ENCODE results near the gene HPX.

Gene HPX

DNA sequence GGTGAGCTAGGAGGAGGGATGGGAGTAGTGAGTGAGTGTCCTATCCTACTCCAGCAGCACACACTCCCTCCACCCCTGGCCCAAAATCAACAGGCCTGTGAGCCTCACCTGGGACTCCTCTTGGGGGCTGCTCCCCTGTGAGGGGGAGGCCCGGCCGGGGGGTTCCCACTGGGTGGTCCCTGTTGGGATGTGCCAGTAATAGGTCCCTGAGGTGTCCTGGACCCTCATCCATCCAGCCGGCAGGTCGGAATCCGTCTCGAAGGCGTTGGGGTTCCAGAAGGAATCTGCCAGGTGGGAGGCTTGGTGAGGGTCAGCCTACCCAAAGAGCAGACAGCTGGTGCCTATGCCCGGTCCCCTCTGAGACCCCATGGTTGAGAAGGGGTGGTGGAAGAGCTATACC, 37.2 kb downstream of the HPX start:
- no peak overlapping the region for H3K27ac Mint-ChIP-seq
- TF ChIP-seq, protein P1, sequence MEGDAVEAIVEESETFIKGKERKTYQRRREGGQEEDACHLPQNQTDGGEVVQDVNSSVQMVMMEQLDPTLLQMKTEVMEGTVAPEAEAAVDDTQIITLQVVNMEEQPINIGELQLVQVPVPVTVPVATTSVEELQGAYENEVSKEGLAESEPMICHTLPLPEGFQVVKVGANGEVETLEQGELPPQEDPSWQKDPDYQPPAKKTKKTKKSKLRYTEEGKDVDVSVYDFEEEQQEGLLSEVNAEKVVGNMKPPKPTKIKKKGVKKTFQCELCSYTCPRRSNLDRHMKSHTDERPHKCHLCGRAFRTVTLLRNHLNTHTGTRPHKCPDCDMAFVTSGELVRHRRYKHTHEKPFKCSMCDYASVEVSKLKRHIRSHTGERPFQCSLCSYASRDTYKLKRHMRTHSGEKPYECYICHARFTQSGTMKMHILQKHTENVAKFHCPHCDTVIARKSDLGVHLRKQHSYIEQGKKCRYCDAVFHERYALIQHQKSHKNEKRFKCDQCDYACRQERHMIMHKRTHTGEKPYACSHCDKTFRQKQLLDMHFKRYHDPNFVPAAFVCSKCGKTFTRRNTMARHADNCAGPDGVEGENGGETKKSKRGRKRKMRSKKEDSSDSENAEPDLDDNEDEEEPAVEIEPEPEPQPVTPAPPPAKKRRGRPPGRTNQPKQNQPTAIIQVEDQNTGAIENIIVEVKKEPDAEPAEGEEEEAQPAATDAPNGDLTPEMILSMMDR (IDR thresholded peaks at IDR 0.05; ENCODE audit: unreplicated experiment in 3 of 3), result no peak
- H3K4me3 Mint-ChIP-seq, result no peak overlapping the region
- peaks cover 17% of the 10 kb centered on the region for H3K4me1 Mint-ChIP-seq
- no peaks in the 10 kb centered on the region for H3K9me3 Mint-ChIP-seq
- H3K27me3 Mint-ChIP-seq (ENCODE audit: low read depth), result no peaks in the 10 kb centered on the region
- peaks cover 29% of the 10 kb centered on the region for H3K36me3 Mint-ChIP-seq (ENCODE audit: low read depth)

DNA sequence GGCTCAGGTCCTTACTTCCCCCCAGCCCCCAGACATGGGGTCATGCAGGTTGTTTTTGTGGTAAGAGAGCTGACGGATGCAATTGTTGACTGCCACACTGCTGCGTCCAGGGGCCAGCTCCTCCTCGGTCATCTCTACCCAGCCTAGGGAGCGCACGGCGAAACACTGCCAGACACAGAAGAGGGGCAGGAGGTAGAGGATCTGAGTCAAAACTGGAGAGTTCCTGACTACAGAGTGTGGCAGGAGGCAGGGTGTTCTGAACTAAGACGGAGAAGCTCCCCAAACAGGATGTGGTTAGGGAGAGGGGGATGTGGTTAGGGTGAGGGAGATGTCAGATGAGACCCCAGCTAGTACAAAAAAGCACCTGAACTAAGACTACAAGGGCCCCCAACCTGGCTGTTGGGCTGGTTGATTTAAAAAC, 38.2 kb downstream of the HPX start:
- peaks cover 24% of the 10 kb centered on the region for H3K36me3 Mint-ChIP-seq (ENCODE audit: low read depth)
- H3K27ac Mint-ChIP-seq, result no peak overlapping the region
- no peaks in the 10 kb centered on the region for H3K9me3 Mint-ChIP-seq
- H3K27me3 Mint-ChIP-seq (ENCODE audit: low read depth), result no peaks in the 10 kb centered on the region
- H3K4me3 Mint-ChIP-seq, result no peak overlapping the region
- TF ChIP-seq, protein P1 (IDR thresholded peaks at IDR 0.05; ENCODE audit: unreplicated experiment in 3 of 3), result no peak
- H3K4me1 Mint-ChIP-seq, result peaks cover 26% of the 10 kb centered on the region

DNA sequence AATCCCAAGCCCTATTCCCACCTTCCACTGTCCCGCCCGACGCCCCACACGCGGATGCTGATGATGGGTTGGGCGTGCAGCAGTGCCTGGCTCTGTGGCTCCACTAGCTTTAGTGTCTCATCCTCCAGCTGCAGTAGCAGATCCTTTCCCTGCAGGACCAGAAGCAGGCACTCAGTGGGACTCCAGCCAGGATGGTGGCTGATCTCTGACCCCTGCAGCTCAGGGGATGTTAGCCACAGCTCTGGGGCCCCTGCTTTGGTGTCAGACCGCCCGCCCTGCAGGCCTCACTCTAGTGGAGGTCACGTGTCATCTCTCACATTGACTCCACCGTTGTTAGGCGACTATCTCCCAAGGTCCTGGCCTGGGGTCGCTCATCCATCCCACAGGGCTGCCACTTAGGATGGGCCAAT, 38.7 kb downstream of the HPX start:
- peaks cover 24% of the 10 kb centered on the region for H3K36me3 Mint-ChIP-seq (ENCODE audit: low read depth)
- peaks cover 31% of the 10 kb centered on the region for H3K4me1 Mint-ChIP-seq
- no peak overlapping the region for H3K27ac Mint-ChIP-seq
- no peak overlapping the region for H3K4me3 Mint-ChIP-seq
- TF ChIP-seq, protein P1 (IDR thresholded peaks at IDR 0.05; ENCODE audit: unreplicated experiment in 3 of 3), result no peak
- no peaks in the 10 kb centered on the region for H3K27me3 Mint-ChIP-seq (ENCODE audit: low read depth)
- no peaks in the 10 kb centered on the region for H3K9me3 Mint-ChIP-seq

DNA sequence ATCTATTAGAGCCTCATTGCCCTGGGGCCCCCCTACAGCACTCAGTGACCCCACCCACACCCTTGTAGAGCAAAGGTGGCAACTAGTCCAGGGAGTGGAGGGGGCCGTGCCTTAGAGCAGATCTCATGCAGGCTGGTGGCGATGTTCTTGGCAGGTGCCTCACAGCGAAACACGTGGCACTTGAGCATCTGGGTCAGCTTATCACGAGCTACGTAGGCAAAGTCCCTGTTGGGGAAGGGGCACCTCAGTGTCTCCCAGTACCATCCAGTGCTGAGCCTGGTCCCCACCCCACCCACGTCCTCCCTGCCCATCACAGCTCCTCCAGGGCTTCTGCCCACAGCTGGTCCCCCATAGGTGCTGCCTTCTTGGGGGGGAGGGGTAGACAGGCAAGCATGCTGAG, 39.3 kb downstream of the HPX start:
- TF ChIP-seq, protein P1 (IDR thresholded peaks at IDR 0.05; ENCODE audit: unreplicated experiment in 3 of 3), result no peak
- Mint-ChIP-seq H3K4me1 (peaks cover 36% of the 10 kb centered on the region), H3K4me3 (no peak overlapping the region), H3K36me3 (ENCODE audit: low read depth) (peaks cover 27% of the 10 kb centered on the region), H3K9me3 (no peaks in the 10 kb centered on the region), H3K27me3 (ENCODE audit: low read depth) (no peaks in the 10 kb centered on the region), H3K27ac (no peak overlapping the region)

DNA sequence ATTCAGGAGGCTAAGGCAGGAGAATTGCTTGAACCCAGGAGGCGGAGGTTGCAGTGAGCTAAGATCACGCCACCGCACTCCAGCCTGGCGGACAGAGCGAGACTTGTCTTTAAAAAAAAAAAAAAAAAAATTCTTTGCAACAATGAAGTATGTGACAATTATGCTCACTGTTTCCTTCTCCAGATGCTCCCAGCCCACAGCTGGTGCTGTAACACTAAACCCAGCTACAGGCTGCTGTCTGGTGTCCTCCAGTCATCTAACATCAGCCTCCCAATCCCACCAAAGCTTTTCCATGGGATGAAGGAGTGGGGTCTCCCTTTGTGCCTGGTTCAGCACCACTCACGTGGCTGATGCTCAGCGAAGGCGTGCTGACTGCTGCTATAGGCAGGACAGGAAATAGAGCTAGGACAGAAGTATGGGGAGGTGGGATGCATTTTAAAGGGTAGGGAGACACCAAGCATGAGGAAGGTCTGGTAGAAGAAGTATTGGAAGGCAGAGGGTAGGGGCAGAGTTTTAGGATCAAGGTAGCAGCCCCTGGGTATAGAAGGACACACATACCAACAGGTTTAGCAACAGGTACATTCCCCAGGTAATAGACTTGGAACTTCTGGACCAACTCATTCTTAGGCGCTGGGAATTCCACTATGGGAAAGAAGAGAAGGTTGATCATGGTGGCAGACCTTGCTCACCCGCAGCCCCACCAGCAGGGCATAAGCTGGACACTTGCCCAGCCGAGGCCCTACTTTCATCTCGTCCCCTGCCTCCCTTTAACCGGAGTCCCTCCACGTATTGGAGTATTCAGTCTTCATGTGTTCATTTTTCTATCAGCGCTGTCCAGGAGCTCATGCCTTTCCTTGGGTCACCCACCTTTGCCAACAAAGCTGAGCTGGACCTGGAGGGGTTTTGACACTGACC, 40.1 kb downstream of the HPX start:
- H3K4me3 Mint-ChIP-seq, result no peak overlapping the region
- H3K27ac Mint-ChIP-seq, result no peak overlapping the region
- H3K4me1 Mint-ChIP-seq, result peaks cover 33% of the 10 kb centered on the region
- no peaks in the 10 kb centered on the region for H3K27me3 Mint-ChIP-seq (ENCODE audit: low read depth)
- TF ChIP-seq, protein P1 (IDR thresholded peaks at IDR 0.05; ENCODE audit: unreplicated experiment in 3 of 3), result no peak
- no peaks in the 10 kb centered on the region for H3K9me3 Mint-ChIP-seq
- H3K36me3 Mint-ChIP-seq (ENCODE audit: low read depth), result peaks cover 23% of the 10 kb centered on the region

DNA sequence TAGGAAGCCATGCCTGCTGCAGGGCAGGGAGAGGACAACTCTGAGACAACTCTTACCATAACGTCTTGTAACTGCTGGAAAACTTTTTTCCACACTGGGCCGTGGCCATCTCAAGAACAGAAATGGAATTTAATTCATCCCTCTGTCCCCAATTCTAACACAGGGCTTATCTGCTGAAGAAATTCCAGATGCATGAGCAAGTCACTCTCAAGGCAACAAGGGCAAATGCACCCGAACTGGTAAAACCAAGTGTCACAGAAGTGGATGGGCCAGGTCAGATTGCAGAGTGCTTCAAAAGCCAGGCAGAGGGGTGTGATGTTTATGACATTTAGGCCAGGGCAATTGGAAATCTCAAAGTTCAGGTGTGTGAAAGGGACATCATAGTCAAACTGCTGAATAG, 43.2 kb downstream of the HPX start:
- Mint-ChIP-seq H3K4me1 (peaks cover 38% of the 10 kb centered on the region), H3K27ac (peak overlapping the region; percentile 42 to 85 (median 73)), H3K9me3 (no peaks in the 10 kb centered on the region), H3K27me3 (ENCODE audit: low read depth) (peaks cover 3% of the 10 kb centered on the region), H3K36me3 (ENCODE audit: low read depth) (peaks cover 33% of the 10 kb centered on the region), H3K4me3 (no peak overlapping the region)
- TF ChIP-seq, protein P1 (IDR thresholded peaks at IDR 0.05; ENCODE audit: unreplicated experiment in 3 of 3), result no peak

All from nephron (organoid).